Small intestine (tissue), 7 donors: ENCODE measurements around the gene GDAP2. TPM values are rescaled to one million over a fixed set of nuclear protein-coding genes. Genes with fewer than 3 reads are reported as not detected.

Source experiments
- DNase-seq, 2 donors: peaks; one replicate each; pipeline versions ENCODE4 v3.0.0 to v3.0.0-alpha.2; 2013
- FAIRE-seq: peaks from 2 replicates; lab custom pipeline; 2012; peaks lifted over from hg19 to GRCh38; lab: Jason Lieb, UNC
- H3K27ac ChIP-seq, 3 donors: one replicate each; pipeline ENCODE4 v1.5.1; 2013; ENCODE audit warnings: low read length in 2 of 3, mild to moderate bottlenecking in 2 of 3, control low read depth in 1 of 3, inconsistent platforms in 1 of 3, low read depth in 1 of 3, moderate library complexity in 1 of 3
- H3K27me3 ChIP-seq, 3 donors: one replicate each; pipeline ENCODE4 v1.6.1; 2013; ENCODE audit warnings: low read length in 3 of 3, inconsistent platforms in 1 of 3; ENCODE audit not compliant: control insufficient read depth in 3 of 3, insufficient read depth in 3 of 3
- H3K36me3 ChIP-seq, 3 donors: one replicate each; pipeline ENCODE4 v1.6.1; 2013; ENCODE audit warnings: low read length in 3 of 3, inconsistent platforms in 1 of 3, low read depth in 1 of 3, mild to moderate bottlenecking in 1 of 3, moderate library complexity in 1 of 3; ENCODE audit not compliant: control insufficient read depth in 3 of 3, insufficient read depth in 2 of 3
- H3K4me1 ChIP-seq, 3 donors: one replicate each; pipeline ENCODE4 v1.6.1; 2013; ENCODE audit warnings: low read length in 2 of 3, inconsistent platforms in 1 of 3, low read depth in 1 of 3, mild to moderate bottlenecking in 1 of 3, moderate library complexity in 1 of 3; ENCODE audit not compliant: control insufficient read depth in 3 of 3, insufficient read depth in 2 of 3
- H3K4me3 ChIP-seq, 3 donors: one replicate each; pipeline ENCODE4 v1.5.1; 2013; ENCODE audit warnings: low read length in 3 of 3, control low read depth in 1 of 3, inconsistent platforms in 1 of 3, low read depth in 1 of 3, mild to moderate bottlenecking in 1 of 3, moderate library complexity in 1 of 3
- H3K9me3 ChIP-seq, 2 donors: one replicate each; pipeline ENCODE4 v1.6.1; 2013; ENCODE audit warnings: low read depth in 1 of 2, low read length in 1 of 2; ENCODE audit not compliant: control insufficient read depth in 2 of 2, insufficient read depth in 1 of 2
- WGBS, 3 donors: extraction: QIAGEN DNeasy Blood & Tissue Kit; methylation state at CpG; one replicate each; pipeline ENCODE4 v1.1.7; 2013; 5-methylcytosine and 5-hydroxymethylcytosine counted together
- polyA plus RNA-seq, 4 donors: library from polyadenylated mRNA; stranded (reverse) in 3 of 4; unstranded in 1 of 4; fragments of 200-250 nt in 3 of 4; fragments of 120-200 nt in 1 of 4; gene quantifications; one replicate each; pipeline versions ENCODE4 v1.2.1 to v1.2.3, GENCODE V29; 2013
- donor health status: healthy with polysubstance abuse.
- donor health status: control.
- donor health status: control.
- donor health status: Bipolar disorder and iron deficiency.
- donor health status: healthy.

GDAP2 gene
- polyA plus RNA-seq, 4 donors: 4.6 to 16.8 (median 7.8) TPM

DNA sequence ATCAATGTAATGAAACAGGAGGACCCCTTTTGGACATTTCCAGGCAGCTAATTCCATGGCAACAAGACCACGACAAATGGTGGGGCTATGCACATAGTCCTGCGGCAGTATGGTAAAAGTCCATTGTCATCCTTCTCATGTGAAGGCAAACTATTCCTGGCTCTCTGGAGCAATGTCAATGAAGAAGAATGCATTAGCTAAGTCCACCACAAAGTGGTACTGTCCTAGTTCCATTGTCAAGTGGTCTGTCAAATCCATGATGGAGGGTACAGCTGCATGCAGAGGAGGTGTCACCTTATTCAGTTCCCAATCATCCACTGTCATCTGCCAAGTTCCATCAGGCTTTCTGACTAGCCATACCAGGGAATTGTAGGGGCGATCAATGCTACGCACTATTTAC lies 110.1 kb downstream of the GDAP2 start:
- no peaks in the 10 kb centered on the region for H3K4me1 ChIP-seq
- WGBS, 3 donors: 50 to 97% (median 74%) methylated on average over 4 of the region's 4 CpGs
- DNase-seq (no peak), FAIRE-seq (no peak)
- no peak overlapping the region for H3K27ac ChIP-seq
- no peaks in the 10 kb centered on the region for H3K27me3 ChIP-seq
- H3K4me3 ChIP-seq: no peak overlapping the region
- no peaks in the 10 kb centered on the region for H3K36me3 ChIP-seq
- H3K9me3 ChIP-seq: peaks cover 1 to 18% of the 10 kb centered on the region in 2 donors

DNA sequence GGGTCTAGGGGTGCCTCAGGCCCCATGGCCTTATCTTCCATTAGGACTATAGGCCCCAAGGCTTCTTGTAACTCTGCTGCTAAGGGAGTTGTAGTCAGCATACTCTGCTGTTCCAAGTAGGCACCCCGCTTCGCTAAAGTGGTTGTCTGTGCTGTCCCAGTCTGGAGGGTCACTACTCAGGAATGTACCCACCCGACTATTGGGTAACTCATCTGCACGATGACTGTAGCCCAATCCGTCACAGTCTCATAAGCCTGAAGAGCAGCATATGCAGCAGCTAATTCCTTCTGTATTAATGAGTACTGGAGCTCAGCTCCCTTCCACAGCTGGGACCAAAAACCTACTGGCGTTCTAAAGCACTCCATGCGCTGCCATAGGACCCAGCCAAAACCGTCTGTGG lies 111.0 kb downstream of the GDAP2 start:
- Histone ChIP-seq H3K27ac (no peak overlapping the region), H3K9me3 (peaks cover 1 to 18% of the 10 kb centered on the region in 2 donors), H3K4me3 (no peak overlapping the region), H3K36me3 (no peaks in the 10 kb centered on the region), H3K27me3 (no peaks in the 10 kb centered on the region), H3K4me1 (no peaks in the 10 kb centered on the region)
- FAIRE-seq (no peak), DNase-seq (no peak)
- WGBS, 3 donors: 93 to 97% (median 95%) methylated on average over 8 of the region's 8 CpGs

DNA sequence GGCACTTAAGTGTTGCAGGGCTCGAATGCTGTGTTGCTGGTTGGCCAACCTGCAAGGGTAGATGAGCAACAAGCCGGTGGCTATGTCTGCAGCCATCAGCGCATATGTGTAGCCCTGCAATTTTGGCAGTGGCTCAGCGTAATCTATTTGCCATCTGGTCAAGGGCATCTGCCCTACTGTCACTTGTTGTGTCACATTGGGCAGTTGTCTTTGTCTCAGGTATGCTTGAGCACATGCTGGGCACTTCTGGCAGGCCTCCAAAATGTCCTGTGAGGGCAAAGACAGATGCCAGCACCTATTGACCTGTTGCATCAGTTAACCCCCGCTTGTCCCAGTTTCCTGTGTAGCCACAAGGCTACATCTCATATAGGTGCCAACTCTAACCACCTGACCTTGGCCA lies 111.8 kb downstream of the GDAP2 start:
- FAIRE-seq (no peak), DNase-seq (no peak)
- Histone ChIP-seq H3K27ac (no peak overlapping the region), H3K27me3 (no peaks in the 10 kb centered on the region), H3K4me3 (no peak overlapping the region), H3K9me3 (peaks cover 1 to 18% of the 10 kb centered on the region in 2 donors), H3K4me1 (no peaks in the 10 kb centered on the region), H3K36me3 (no peaks in the 10 kb centered on the region)
- WGBS, 3 donors: 89 to 91% (median 90%) methylated on average over 5 of the region's 5 CpGs

DNA sequence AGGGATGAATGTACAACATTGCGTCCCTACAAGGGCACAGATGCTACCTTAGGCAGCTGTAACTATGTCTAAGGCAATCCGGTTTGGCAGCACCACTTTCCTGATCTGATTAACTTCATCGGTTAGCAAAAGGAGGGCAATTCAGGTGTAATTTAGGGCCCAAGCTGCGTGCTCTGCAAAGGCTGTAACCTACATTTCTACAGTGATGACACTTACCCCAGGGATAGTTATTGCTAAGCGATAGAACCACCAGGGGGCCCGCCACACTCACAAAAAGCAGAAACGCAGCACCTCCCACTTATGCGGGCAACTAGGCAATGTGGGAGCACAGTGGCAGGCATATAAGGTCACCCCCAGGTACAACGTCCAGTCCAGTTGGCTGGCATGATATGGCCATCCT lies 113.5 kb downstream of the GDAP2 start:
- peaks cover 0 to 7% of the 10 kb centered on the region in 2 donors for H3K9me3 ChIP-seq
- H3K27me3 ChIP-seq: no peaks in the 10 kb centered on the region
- no peak for DNase-seq
- no peak overlapping the region for H3K4me3 ChIP-seq
- no peaks in the 10 kb centered on the region for H3K36me3 ChIP-seq
- H3K27ac ChIP-seq: no peak overlapping the region
- WGBS, 3 donors: 76 to 85% (median 77%) methylated on average over 9 of the region's 9 CpGs
- no peak for FAIRE-seq
- H3K4me1 ChIP-seq: no peaks in the 10 kb centered on the region

DNA sequence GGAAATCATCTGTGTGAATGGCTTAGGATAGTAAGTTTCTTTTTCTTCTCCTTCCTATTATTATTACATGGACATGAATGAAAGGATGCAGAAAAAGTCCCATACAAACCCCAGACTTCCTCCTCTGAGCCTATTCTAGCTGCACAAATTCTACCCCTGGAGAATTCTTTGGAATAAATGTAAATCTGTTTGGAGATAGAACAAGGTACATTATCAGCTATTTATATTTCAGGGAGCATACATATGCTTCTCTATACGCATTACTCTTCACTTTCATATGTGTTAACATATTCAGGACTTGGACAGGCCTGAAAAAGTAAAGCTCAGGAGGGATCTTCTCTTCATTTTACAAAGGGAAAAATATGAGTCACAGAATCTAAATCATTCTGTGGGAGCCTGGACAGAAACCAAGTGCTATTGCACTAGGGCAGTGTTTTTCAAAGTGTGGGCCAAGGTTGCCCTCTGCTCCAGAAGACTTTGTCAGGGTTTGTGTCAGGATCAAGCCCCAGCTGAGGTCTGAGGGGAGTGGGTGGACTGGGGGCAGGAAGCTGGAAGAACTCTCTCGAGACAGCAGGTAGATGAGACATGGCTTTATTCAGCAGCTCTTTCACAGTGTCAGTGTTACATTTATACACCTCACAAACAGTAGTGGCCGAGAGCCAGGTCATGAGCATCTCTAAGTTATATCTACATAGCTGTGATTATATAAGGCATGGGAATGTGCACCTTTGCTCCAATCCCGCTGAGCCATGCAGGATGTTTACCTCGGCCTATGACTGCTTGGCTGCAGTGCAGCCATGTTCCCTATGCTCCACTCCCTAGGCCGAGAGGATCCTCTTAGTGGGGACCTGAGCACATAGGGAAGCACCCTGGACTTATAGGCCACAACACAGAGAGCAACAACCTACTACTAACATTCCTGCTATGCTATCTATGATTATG lies 114.3 kb downstream of the GDAP2 start:
- WGBS, 3 donors: 82 to 87% (median 83%) methylated on average over 6 of the region's 6 CpGs
- H3K4me1 ChIP-seq: no peaks in the 10 kb centered on the region
- H3K9me3 ChIP-seq: peaks cover 0 to 6% of the 10 kb centered on the region in 2 donors
- H3K36me3 ChIP-seq: no peaks in the 10 kb centered on the region
- H3K27ac ChIP-seq: no peak overlapping the region
- no peak for FAIRE-seq
- peaks cover 0 to 2% (median 0%) of the 10 kb centered on the region in 3 donors for H3K27me3 ChIP-seq
- DNase-seq: no peak
- no peak overlapping the region for H3K4me3 ChIP-seq

Other genes starting within 250 kb of the GDAP2 start
- gene WDR3, start 118 bp upstream of the GDAP2 start, polyA plus RNA-seq: 10 to 100 TPM in 1 of 4 donors, 1 to 10 TPM in 3; 1.9 to 22.5 (median 5.9) TPM